ENCODE data around the gene C2orf92.

GRCh38 chr2:97743913-97744312 is 74.4 kb downstream of the C2orf92 start:
- TF ChIP-seq EZH2phosphoT487 (IDR thresholded peaks at IDR 0.05) (no peak), CTCF (IDR thresholded peaks at IDR 0.05) (no peak), EZH2 (IDR thresholded peaks at IDR 0.05) (no peak)

Data from neural progenitor cell (in vitro differentiated cells).